COLO668 (cell line): ENCODE data around the gene SPOCK2.

Experiments
- DNase-seq: peaks from one replicate; lab custom pipeline; 2025; ENCODE audit not compliant: unreplicated experiment; lab: John Stamatoyannopoulos, UW

Gene SPOCK2

GRCh38 chr10:72013202-72013945, 75.0 kb downstream of the SPOCK2 start:
- no peak for DNase-seq

- no peak for DNase-seq
Measured at GRCh38 chr10:72012796-72013195, 75.6 kb downstream of the SPOCK2 start.

GRCh38 chr10:72011976-72012512, 76.3 kb downstream of the SPOCK2 start:
- DNase-seq = no peak

- DNase-seq = no peak
Measured at GRCh38 chr10:72011468-72011867, 76.9 kb downstream of the SPOCK2 start.

GRCh38 chr10:72011016-72011415, 77.3 kb downstream of the SPOCK2 start:
- no peak for DNase-seq

- no peak for DNase-seq
Measured at GRCh38 chr10:72010234-72010973, 77.9 kb downstream of the SPOCK2 start.

- DNase-seq = no peak
Measured at GRCh38 chr10:72009425-72010081, 78.8 kb downstream of the SPOCK2 start.

GRCh38 chr10:72009051-72009424, 79.3 kb downstream of the SPOCK2 start:
- DNase-seq = no peak
